SW 1271 (cell line): ENCODE data around the gene ZNF775.
"Not testable (repeated sequence)": the region's sequence is repeated elsewhere in the genome, so short reads cannot be mapped to it uniquely, and the experiment has no call there.

Experiments
- DNase-seq, 2 experiments: peaks; one replicate each; lab custom pipeline; 2025; lab: John Stamatoyannopoulos, UW

The ZNF775 gene

DNA sequence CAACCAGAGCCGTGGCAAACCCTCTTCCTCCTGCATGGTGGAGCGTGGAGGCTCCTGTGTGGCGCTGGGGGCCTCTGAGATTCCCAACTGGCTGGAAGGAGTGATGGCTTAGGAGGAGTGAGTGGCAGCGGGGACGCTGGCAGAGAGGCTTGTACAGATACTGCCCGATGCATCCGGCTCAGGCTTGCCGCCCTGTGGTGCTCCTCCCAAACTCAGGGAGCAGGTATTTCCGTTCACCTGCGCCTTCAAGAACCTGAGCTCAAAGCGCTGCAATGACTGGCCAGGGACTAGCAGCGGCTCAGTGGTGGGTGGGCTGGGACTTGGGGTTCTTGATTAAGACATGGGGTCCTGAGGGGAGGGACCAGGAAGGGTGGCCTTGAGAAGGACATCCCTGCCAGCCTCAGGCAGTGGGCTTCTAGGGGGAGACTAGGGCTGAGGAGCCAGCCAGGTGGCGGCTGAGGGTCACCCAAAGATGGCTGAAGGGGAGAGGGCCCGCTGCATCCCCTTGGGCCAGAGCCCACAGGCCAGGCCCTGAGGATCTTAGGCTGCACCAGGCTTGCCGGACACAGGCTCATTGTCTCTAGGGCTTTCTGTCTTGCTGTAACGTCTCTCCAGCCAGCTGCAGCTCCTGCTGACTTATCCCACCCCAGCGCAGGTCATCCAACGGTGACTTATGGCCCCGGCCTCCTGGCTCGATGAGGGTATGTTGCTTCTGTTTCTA lies 3.2 kb downstream of the ZNF775 start:
- DNase-seq, result no peak

DNA sequence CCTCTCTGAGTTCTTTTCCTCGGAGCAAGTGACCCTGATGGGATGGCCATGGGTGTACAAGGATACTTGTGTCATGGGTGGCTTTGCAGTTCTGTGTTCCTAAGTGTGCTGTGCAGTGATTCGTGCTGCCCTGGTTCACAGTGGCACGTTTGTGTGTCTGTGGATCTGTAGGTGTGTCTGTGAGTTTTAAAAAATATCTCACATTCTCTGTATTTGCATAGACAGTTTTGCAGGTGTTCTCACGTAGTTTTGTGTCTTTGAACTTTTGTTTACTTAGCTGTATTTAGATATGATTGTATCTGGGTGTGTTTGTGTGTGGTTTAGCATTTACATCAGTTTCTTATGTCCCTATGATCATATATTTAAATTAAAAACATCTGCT lies 3.7 kb downstream of the ZNF775 start:
- DNase-seq, result no peak

DNA sequence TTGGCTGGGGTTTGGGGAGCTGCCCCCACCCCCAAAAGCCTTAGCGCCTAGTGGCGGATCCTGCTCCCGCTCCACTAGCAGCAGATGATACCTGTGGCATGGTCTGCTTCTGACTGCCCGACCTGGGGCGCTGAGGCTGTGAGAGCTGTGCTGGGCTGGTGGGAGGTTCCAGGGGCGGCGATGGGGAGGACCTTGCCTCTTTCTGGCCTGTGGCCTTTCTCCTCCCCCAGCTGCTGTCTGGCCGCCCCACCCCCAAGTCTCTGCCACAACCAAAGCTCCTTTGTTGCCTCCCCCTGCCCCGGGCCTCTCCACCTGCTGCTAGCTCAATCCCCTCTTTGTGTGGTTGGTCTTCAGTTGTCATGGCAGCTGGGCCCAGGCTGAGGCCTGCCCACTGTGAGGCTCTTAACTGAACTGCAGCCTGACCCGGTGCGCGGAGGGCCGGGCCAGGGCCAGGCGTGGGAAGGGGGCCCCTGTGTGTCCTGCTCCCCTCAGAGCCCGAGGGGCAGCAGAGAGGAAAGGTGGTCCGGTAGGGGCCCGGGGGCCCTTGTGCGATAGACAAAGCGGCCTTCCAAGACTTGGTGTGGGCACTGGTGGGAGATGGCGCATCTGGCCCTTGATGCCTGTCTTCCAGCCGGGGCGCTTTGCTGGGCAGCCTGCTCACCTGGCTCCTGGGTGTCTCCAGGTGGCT lies 4.7 kb downstream of the ZNF775 start:
- no peak for DNase-seq

DNA sequence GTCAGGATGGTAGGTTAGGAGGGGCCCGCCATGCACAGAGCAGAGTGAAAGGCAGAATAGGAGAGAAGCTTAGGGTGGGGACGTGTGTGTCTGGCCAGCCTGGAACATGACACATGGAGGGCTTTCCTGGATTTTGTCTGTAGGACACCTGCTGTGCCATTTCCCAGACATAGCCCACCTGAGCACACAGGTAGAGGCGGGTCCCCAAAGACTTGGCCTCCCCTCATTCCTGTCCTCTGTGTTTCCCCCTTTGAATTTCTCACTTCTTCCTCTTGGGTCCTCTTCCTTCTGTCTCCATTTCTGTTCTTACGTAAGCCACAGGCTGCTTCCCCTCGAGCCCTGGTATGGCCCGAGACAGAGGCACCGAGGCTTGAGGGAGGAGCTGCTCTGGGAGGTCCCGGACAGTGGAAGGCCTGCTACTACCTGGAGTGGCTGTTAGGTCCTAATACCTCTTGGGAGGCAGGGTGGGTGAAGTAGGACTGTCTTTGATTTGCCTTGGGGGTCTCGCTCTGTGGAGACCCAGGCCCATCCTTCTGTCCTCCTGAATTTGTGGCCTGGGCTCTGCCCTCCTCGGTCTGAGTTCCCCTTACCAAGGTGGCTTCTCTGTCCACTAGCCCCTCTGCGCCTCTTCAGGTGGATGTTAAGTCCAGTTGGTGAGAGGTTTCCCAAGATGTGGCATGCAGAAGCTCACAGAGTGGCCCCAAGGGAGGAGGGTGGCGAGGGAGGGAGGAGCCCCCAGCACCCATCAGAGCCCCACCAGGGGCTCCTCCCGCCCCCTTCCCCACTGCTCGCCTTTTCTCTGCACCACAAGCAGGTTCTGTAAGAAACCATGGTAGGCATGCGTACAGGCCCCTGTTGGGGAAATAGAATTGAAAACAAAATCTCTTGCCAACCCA lies 5.5 kb downstream of the ZNF775 start:
- no peak for DNase-seq

DNA sequence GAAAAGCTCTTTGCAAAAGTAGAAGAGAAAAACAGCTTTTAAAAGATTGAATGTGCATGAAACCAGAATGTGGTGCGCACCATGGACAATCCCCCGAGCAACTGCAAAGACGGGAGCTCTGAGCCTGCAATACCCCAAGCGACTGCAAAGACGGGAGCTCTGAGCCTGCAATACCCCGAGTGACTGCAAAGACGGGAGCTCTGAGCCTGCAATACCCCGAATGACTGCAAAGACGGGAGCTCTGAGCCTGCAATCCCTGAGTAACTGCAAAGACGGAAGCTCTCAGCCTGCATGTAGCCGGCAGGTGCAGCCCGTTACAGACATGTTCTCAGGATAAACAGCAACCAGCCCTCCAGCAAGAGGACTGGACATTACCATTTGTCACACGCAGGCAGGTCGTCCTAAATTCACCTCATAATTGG lies 6.2 kb downstream of the ZNF775 start:
- no peak for DNase-seq

DNA sequence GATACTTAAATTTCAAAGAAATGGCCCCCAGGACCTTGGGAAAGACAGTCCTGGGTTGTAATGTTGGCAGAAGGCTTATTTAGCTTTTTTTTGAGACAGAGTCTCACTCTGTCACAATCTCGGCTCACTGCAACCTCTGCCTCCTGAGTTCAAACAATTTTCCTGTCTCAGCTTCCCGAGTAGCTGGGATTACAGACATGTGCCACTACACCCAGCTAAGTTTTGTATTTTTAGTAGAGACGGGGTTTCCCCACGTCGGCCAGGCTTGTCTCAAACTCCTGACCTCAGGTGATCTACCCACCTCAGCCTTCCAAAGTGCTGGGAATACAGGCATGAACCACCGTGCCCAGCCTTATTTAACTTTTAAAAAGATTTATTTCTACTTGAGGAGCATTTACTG lies 6.8 kb downstream of the ZNF775 start:
- DNase-seq, result not testable (repeated sequence)

DNA sequence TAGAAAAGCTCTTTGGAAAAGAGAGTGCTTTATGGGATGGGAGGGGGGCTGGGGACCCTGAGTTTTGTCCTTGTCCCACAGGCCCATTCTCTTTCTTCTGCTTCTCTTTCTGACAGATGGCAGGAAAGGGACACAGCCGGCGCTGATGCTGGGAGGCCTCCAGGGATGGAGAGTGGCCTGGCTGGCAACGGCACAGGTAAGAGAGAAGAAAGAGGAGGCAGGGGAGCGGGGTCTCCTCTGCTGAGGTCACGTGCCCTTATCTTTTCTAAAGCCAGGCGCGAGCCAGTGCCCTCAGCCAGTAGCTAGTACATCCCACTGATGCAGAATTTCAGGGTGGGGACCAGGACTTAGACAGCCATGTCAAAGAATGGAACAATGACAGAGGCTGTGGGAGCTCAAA lies 9.2 kb downstream of the ZNF775 start:
- DNase-seq, result no peak

DNA sequence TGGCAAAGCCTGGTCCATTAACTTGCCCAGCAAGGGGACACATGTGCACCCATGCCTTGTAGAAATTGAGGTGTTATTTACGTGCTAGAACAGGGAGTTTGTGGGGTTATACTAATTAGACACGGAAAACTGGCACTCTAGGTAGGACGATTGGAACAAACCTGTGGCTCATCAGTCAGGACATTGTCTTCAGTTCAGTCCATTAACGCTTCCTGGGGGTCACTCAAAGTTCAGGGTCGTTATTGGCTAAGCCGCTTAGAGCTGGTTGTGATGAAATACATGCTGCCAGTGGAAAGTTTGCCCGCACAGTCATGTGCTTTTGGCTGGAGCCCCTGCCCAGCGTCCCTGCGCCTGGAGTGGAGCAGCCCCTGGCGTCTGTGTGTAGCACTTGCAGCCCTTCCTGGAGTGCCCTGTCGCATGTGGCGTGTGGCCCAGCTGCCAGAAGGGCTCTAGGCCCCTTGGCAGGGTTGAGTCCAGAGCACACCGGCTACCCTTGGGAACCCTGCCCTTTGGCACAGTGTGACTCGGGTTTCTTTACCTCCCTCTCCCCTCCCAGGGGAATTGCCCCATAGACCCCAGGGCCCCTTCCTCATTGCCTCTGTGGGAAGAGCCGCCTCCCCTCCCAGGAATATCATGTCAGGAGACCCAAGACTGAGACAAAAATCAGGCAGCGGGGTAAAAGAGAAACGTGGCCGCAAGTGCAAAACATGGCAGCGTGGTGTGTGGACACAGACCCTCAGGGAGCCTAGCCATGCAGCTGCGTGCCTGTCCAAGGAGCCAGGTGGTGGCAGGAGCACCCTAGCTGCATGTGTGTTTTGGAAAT lies 9.8 kb downstream of the ZNF775 start:
- no peak for DNase-seq

DNA sequence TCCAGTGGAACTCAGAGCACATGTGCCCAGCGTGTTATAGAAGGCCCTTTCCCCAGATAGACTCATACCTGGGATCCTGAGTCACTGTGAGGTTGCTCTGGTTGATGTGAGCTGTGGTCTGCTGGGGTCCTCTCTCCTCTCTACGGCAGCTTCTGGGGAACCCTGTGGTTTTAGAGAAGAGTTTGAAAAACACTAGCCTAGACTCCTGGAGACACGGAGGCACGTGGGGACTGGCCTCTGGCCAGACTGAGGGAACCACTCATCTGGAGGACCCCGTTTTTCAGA lies 10.3 kb downstream of the ZNF775 start:
- no peak for DNase-seq

DNA sequence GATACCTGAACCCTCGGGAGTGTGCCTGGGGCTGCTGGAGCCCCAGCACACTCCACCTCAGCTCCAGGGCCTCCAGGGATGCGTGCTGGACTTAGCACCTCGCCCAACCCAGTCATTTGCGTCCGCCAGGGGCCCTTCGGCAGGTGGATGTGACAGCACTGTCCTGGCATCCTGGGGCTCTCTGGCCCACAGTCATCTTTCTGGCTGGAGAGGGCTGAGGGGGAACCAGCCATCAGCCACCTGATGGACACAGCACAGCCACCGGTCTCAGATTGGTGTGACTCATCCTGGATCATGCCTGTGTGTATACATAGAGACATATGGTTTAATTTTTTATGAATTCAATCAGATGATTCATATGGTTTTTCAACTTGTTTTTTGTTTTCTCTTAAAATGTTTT lies 11.1 kb downstream of the ZNF775 start:
- no peak for DNase-seq

DNA sequence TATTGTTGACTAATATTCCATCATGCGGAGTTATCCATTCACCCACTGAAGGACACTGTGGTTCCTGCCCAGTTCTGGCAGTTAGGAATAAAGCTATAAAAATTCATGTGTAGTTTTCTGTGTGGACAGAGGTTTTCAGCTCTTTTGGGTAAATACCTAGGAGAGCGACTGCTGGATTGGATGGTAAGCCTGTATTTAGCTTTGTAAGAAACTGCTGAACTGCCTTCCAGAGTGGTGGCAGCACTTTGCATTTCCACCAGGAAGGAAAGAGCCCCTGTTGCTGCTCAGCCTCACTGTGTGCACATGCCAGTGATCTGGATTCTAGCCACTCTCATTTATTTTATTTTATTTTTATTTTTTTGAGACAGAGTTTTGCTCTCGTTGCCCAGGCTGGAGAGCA lies 14.2 kb downstream of the ZNF775 start:
- no peak for DNase-seq

DNA sequence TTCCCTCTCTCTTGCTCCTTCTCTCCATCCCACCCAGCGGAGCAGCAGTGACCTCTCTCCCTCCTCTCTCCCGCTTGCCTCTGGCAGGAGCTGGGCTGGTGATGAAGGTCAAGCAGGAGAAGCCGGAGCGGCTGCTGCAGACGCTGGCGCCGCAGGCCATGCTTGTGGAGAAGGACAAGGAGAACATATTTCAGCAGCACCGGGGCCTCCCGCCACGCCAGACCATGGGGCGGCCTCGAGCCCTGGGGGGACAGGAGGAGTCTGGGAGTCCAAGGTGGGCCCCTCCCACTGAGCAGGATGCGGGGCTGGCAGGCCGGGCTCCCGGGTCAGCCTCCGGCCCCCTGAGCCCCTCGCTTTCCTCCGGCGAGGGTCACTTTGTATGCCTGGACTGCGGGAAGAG lies 17.3 kb downstream of the ZNF775 start:
- DNase-seq, result no peak

DNA sequence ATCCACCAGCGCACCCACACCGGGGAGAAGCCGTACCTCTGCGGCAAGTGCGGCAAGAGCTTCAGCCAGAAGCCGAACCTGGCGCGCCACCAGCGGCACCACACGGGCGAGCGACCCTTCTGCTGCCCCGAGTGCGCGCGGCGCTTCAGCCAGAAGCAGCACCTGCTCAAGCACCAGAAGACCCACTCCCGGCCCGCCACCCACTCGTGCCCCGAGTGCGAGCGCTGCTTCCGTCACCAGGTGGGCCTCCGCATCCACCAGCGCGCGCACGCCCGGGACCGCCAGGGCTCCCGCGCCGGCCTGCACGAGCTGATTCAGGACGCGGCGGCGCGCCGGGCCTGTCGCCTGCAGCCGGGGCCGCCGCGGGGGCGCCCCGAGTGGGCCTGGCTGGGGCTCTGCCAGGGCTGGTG lies 17.7 kb downstream of the ZNF775 start:
- DNase-seq, result no peak

DNA sequence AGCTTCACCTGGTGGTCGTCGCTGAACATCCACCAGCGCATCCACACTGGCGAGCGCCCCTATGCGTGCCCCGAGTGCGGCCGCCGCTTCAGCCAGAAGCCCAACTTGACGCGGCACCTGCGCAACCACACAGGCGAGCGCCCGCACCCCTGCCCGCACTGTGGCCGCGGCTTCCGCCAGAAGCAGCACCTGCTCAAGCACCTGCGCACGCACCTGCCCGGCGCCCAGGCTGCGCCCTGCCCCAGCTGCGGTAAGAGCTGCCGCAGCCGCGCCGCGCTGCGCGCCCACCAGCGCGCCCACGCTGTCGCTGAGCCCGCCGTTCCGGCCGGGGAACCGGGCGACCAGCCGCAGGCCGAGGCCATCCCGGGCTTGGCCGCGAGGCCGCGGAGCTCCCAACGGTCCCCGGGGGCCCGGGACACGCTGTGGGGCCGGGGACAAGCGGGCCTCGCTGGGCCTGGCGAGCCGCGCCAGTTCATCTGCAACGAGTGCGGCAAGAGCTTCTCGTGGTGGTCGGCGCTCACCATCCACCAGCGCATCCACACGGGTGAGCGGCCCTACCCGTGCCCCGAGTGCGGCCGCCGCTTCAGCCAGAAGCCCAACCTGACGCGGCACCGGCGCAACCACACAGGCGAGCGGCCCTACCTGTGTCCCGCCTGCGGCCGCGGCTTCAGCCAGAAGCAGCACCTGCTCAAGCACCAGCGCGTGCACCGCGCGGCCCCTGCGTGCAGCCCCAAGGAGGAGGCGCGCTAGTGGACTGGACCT lies 18.4 kb downstream of the ZNF775 start:
- no peak for DNase-seq

DNA sequence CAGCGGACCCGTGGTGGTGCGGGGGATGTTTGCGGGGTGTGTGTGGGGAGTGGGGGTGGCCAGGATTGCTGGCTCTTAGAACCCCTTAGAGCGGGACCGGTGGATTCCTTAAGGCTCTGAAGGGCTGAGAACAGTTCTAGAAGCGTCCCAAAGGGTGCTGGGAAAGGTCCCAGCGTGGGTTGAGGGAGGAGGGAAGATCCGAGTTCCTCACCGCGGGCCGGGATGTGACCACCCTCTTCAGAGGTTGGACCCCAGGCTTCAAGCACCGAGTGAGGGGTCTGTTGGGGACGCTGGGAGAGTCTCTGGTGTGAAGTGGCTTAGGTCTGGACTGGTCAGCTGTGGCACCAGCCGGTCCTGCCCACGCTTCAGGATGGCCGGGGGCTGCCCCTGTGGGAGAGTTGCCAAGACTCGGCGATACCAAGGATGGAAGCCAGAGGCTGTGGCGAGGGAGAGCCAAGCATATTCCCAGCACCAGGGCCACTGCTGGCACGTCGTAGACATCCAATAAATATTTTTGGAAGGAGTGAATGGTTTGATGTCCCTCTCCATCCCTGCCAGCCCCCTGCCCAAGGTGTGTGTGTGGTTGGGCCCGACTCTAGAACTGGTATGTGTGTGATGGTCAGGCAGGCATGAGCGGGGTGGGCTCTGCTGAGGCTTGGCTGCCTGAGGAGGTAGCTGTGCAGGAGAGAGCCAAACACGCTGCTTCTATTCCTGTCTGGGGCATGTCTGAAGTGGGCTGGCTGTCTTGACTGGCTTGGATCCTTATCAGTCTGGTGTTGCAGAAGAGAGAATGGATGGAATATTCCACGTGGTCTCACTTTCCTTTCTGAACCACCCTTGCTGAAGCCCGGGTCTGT lies 19.2 kb downstream of the ZNF775 start:
- no peak for DNase-seq

DNA sequence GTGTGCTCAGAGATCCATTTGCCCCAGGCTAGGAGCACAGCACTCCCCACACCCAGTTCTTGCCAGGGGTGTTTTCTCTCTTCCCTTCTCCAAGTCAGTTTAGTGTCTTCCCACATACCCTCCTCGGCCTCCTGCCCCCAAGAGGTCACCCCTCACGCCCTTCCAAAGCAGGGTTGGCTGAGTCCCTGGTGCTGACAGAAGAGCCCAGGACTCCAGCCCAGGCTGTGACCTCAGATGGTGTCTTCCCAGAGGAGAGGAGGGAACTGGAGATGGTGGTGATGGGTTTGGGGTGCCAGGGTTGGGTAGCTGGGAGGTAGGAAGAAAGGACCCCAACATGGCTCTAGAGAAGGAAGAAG lies 19.8 kb downstream of the ZNF775 start:
- DNase-seq, result no peak

DNA sequence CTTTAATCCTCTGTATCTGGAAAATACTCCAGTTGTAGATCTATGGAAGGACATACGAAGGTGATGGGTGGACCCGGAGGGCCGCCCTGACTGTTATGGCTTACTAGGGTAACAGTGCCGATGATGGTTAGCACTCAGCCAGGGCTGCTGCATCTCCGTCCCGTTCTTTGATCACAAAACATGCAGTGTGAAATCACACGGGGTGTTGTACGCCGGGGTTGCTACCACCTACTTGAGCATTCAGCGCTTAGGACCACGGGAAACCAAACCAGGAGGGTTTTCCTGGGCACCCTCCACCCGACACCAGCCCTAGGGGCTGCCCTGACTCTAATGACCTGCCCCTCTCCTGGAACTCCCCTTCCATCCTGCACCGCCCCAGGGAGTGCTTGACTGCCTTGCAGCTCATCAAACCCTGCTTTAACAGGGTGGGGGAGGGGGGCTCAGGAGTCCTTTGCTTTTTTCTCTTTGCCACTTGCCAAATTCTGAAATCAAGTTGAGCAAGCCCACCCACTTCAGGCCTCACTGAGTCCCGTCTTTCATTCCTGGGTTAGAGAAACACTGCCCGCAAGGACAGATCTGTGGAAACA lies 20.4 kb downstream of the ZNF775 start:
- no peak for DNase-seq

DNA sequence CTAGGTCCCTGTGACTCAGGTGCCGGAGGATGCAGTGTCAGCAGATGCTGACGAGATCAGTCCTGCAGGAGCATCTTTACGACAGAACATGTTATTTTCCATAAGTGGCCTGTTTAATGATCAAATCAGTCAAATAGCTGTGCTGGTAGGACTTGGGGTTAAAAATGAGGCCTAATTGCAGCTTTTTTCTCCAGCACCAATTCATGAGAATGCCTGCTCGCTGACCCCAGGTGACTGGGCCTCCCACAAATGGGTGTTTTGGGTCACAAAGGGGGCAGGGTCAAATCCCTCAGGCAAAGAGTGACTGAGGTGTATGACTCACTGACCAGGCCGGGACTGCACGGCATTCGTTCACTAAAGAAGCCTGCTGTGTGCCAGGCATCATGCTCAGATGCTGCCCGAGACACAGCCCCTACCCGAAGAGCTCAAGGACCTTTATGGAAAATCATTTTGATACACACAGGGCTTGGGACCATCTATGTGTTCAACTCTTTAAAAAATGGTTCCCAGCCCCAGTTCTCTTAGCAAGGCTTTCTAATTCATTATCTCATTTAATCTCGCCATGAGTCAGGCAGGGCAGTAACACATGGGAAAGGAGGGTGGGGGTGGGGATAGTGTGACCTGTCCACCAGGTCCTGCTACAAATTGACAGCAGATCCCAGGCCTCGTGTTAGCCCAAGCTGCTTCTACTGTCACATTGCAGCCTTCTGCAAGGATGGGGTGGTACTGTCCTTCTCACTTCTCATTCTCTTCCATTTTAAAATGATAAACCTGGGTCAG lies 21.1 kb downstream of the ZNF775 start:
- DNase-seq, result no peak

DNA sequence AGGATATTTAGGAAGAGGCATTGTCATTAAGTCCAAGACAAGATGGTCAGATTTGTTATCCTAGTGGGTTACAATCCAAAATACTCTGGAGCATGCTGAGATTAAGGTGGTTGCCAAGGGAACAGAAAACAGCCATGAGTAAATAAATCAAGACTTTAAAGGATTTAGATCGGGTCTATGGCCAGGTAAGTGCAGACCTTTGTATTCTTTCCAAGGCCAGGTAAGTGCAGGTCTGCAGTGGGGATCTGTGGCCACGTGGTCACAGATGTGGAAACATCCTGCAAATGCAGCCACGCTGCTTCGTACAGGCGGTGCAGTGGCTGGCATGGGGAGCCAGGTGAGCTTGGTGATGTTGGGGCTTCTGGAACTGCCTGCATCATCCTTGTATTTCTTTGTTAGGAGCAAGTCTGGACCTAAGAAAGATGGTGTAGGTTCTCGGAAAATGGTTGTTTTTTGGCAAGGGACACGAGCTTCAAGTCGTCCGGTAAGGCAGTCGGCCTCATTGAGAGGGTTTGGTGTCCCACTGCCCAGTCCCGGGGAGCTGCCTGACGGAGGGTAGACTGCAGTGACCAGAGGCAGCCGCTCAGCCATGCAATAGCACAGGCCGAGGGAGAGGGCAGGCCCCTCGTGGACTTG lies 21.8 kb downstream of the ZNF775 start:
- no peak for DNase-seq
